ENCODE results near the gene BBX. TPM values are rescaled to one million over a fixed set of nuclear protein-coding genes. Genes with fewer than 3 reads are reported as not detected.

Gene BBX
- total and polyA plus RNA-seq, 2 of the 4 experiments (the other 2 are of a cell fraction) = 13.6 to 107 TPM

- CTCF ChIA-PET = interaction anchor here (0.7 to 1.1 kb wide), 3 partner anchors 10 to 185 kb away, joined by 3 to 5 read pairs (median 5); no protein-coding TSS in a partner anchor
- WGBS, 2 experiments (ENCODE audit: extremely low coverage in 2 of 2, insufficient read length in 1 of 2) = no CpG with 5 or more reads among the region's 11 CpGs
- Histone ChIP-seq H3K18ac (ENCODE audit: low read depth, low read length) (no peak overlapping the region), H3K9me3 (ENCODE audit: control insufficient read depth, insufficient read depth, low read length) (no peaks in the 10 kb centered on the region), H3K4me2 (ENCODE audit: low read depth, low read length) (no peak overlapping the region; the same call in 1 of the 2 replicates), H3K9me1 (ENCODE audit: insufficient read depth, low read length) (no peaks in the 10 kb centered on the region), H3K36me3 (ENCODE audit: control insufficient read depth, insufficient read depth, low read length) (no peaks in the 10 kb centered on the region), H2AFZ (replicated peaks; ENCODE audit: low read length, poor library complexity) (peak overlapping the region; percentile 37), H4K5ac (ENCODE audit: low read depth, low read length) (no peak overlapping the region), H3K14ac (replicated peaks; ENCODE audit: low read depth, low read length) (no peak overlapping the region), H2BK15ac (ENCODE audit: low read depth, low read length) (no peak overlapping the region), H3K27ac (ENCODE audit: insufficient read depth, low read length) (no peak overlapping the region), H3K9ac (ENCODE audit: low read depth, low read length) (no peak overlapping the region), H3K4me1 (ENCODE audit: control insufficient read depth, insufficient read depth, low read length) (peaks cover 2% of the 10 kb centered on the region; the same call in 1 of the 2 replicates), H3K4me3 (ENCODE audit: insufficient read depth, low read depth, low read length) (no peak overlapping the region), H2AK5ac (ENCODE audit: low read depth, low read length) (no peak overlapping the region), H2AK9ac (replicated peaks; ENCODE audit: low read depth, low read length, poor library complexity) (no peak overlapping the region), H2BK20ac (ENCODE audit: low read depth, low read length) (no peak overlapping the region), H3K56ac (ENCODE audit: extremely low read depth, insufficient read depth, low read length) (no peak overlapping the region), H4K8ac (ENCODE audit: low read depth in 2 of 2, low read length in 2 of 2) (no peak overlapping the region), H4K20me1 (ENCODE audit: insufficient read depth, low read length) (no peaks in the 10 kb centered on the region), H3K4ac (ENCODE audit: low read depth, low read length) (no peak overlapping the region), H3K23ac (ENCODE audit: low read depth, low read length) (no peak overlapping the region), H4K91ac (ENCODE audit: insufficient read depth, low read depth, low read length) (no peak overlapping the region), H2BK120ac (ENCODE audit: low read depth, low read length) (no peak overlapping the region), H2BK5ac (ENCODE audit: low read depth, low read length, poor library complexity, severe bottlenecking) (no peak overlapping the region), H3K79me1 (ENCODE audit: low read depth in 1 of 2, low read length in 2 of 2) (no peaks in the 10 kb centered on the region), H3K27me3 (ENCODE audit: control insufficient read depth, insufficient read depth, low read length) (no peaks in the 10 kb centered on the region)
- in situ Hi-C loops (cut with MboI; ENCODE audit: low sequenced_read_pairs) = no loop called here
- POLR2A ChIA-PET (ENCODE audit: unreplicated experiment) = no interaction called here
- ATAC-seq (ENCODE audit: low read depth) (peak; percentile 74), DNase-seq (peak; percentile 21)
- BruUV-seq (replicated peaks) = no TSS peak
- dilution Hi-C loops (cut with HindIII; ENCODE audit: low sequenced_read_pairs, unreplicated experiment) = no loop called here
- TF ChIP-seq RAD21 (IDR thresholded peaks at IDR 0.05; ENCODE audit: low read length) (no peak), MXI1 (IDR thresholded peaks at IDR 0.05; ENCODE audit: borderline replicate concordance, low read depth, low read length) (no peak), CEBPB (IDR thresholded peaks at IDR 0.05; ENCODE audit: low read depth, low read length) (no peak)
- intact Hi-C loops (cut with micrococcal nuclease) = loop anchor here (1.0 to 5.0 kb wide), 3 partner anchors 92 to 608 kb away; no protein-coding TSS in a partner anchor
These were observed 322.9 kb downstream of the BBX start for GRCh38 chr3:107845380-107846278.

Measured in IMR-90 (cell line).